ENCODE measurements around the gene KREMEN1. TPM values are rescaled to one million over a fixed set of nuclear protein-coding genes. Genes with fewer than 3 reads are reported as not detected.

KREMEN1 gene
- total and polyA plus RNA-seq, 10 of the 15 experiments (the other 5 are each of a cell fraction or from before 2014, with no cell fraction given) = 0.10 to 2.5 (median 0.20) TPM; not detected in 1

DNA sequence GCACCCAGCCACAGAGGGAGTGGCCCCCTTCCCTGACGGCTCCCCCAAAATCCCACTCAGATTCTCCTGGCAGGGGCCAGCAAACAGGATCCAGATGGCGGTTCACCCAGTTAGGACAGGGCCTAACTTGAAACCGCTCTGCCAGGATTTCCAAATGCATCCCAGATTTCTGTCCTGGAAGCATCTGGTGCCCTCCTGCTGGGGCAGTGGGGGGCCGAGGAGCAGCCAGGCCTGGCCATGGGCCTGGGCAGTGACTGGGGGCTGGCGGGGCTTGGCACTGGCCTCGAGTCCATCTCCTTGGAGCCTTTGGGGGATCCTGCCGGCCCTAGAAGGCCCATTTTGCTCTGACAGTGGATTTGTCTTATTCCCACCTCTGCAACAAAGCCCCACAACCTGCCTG is 115.0 kb downstream of the KREMEN1 start:
- no peak overlapping the region for H3K9ac ChIP-seq (ENCODE audit: control insufficient read depth, insufficient read depth, low read length)
- no peaks in the 10 kb centered on the region for H3K9me3 ChIP-seq (replicated peaks; ENCODE audit: control insufficient read depth, insufficient read depth, low read length)
- H3K4me2 ChIP-seq (ENCODE audit: control insufficient read depth, insufficient read depth) = no peak overlapping the region
- CTCF ChIA-PET = no interaction called here
- FAIRE-seq (no peak), ATAC-seq (no peak), DNase-seq (ENCODE audit: low read depth, low spot score) (no peak)
- in situ Hi-C loops (cut with MboI) = no loop called here
- RAD21 ChIA-PET (ENCODE audit: unreplicated experiment) = no interaction called here
- intact Hi-C loops (cut with micrococcal nuclease; ENCODE audit: unreplicated experiment) = no loop called here
- H3K4me3 ChIP-seq = no peak overlapping the region
- BruUV-seq (replicated peaks) = no TSS peak
- no peaks in the 10 kb centered on the region for H4K20me1 ChIP-seq (ENCODE audit: control insufficient read depth, insufficient read depth)
- H3K36me3 ChIP-seq (ENCODE audit: control insufficient read depth in 2 of 2, insufficient read depth in 2 of 2, low read length in 1 of 2) = no peaks in the 10 kb centered on the region
- H3K27ac ChIP-seq (ENCODE audit: control insufficient read depth, insufficient read depth) = no peak overlapping the region
- no peaks in the 10 kb centered on the region for H3K79me2 ChIP-seq (ENCODE audit: control insufficient read depth, insufficient read depth, low read length)
- SMC1A ChIA-PET (ENCODE audit: uncharacterized antibody, unreplicated experiment) = no interaction called here
- WGBS (ENCODE audit: insufficient coverage, insufficient replicate concordance, low lambda C conversion rate, missing lambda C conversion rate) = 77% methylated on average over 7 of the region's 7 CpGs
- H3K27me3 ChIP-seq (replicated peaks in 1 of 2; ENCODE audit: control insufficient read depth in 2 of 2, insufficient read depth in 2 of 2, low read length in 1 of 2) = no peaks in the 10 kb centered on the region
- no peaks in the 10 kb centered on the region for H3K4me1 ChIP-seq (ENCODE audit: control insufficient read depth, insufficient read depth, low read length)
- H2AFZ ChIP-seq (ENCODE audit: control insufficient read depth, low read depth, low read length) = no peak overlapping the region
- POLR2A ChIA-PET = interaction anchor here (0.6 kb wide), 1 partner anchor 695 kb away, joined by 7 read pairs; no protein-coding TSS in a partner anchor
- no peak for TF ChIP-seq SREBF2 (IDR thresholded peaks at IDR 0.05; ENCODE audit: low read length)
- TF ChIP-seq MEF2A (IDR thresholded peaks at IDR 0.05; ENCODE audit: insufficient read depth, low read depth, low read length) = no peak
- no peak for TF ChIP-seq ZBED1 (IDR thresholded peaks at IDR 0.05; ENCODE audit: borderline replicate concordance)
- TF ChIP-seq SREBF1 (IDR thresholded peaks at IDR 0.05; ENCODE audit: low read length) = no peak
- no peak for TF ChIP-seq CREM (IDR thresholded peaks at IDR 0.05; ENCODE audit: low read depth)
- TF ChIP-seq NFYA (IDR thresholded peaks at IDR 0.05; ENCODE audit: borderline replicate concordance, low read depth, low read length) = no peak
- no peak for TF ChIP-seq RB1 (IDR thresholded peaks at IDR 0.05; ENCODE audit: borderline replicate concordance)
- TF ChIP-seq HCFC1 (IDR thresholded peaks at IDR 0.05; ENCODE audit: low read length) = no peak
- TF ChIP-seq, protein P1, sequence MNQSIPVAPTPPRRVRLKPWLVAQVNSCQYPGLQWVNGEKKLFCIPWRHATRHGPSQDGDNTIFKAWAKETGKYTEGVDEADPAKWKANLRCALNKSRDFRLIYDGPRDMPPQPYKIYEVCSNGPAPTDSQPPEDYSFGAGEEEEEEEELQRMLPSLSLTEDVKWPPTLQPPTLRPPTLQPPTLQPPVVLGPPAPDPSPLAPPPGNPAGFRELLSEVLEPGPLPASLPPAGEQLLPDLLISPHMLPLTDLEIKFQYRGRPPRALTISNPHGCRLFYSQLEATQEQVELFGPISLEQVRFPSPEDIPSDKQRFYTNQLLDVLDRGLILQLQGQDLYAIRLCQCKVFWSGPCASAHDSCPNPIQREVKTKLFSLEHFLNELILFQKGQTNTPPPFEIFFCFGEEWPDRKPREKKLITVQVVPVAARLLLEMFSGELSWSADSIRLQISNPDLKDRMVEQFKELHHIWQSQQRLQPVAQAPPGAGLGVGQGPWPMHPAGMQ (IDR thresholded peaks at IDR 0.05; ENCODE audit: borderline replicate concordance) = no peak
- no peak for TF ChIP-seq HDAC6 (IDR thresholded peaks at IDR 0.05; ENCODE audit: unreplicated experiment)
- TF ChIP-seq NR2F1 (conservative IDR thresholded peaks at IDR 0.05) = no peak
- TF ChIP-seq PRDM15 (CRISPR knock-in tag; IDR thresholded peaks at IDR 0.05) = no peak
- no peak for TF ChIP-seq CEBPZ (IDR thresholded peaks at IDR 0.05; ENCODE audit: low read depth, low read length)
- no peak for TF ChIP-seq SUPT20H (IDR thresholded peaks at IDR 0.05; ENCODE audit: borderline replicate concordance, control insufficient read depth, low read depth, low read length)
